Measurements from ENCODE around the gene CMIP.

The CMIP gene

GRCh38 chr16:81659249-81659648, 214.6 kb downstream of the CMIP start:
- no peak for DNase-seq (ENCODE audit: low read depth in 2 of 2)

DNA sequence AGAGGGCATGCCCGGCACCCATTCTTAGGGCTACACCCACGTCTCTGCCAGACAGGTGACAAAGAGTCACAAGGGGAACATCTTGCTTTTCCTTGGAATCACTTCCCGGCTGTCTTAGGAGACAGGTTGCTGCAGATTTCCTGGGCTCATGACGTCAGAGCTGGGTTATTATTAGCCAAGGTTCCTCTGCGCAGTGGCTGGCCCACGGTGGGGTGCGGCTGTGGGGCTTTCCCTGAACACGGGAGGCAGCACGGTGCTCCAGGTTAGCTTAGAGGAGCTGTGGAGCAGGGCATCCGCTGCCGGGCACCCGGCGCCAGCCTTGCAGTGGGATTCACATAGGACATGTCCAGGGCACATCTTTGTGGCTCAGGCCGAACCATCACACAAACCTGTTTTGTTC, 216.5 kb downstream of the CMIP start:
- DNase-seq (ENCODE audit: low read depth in 2 of 2) = no peak

DNA sequence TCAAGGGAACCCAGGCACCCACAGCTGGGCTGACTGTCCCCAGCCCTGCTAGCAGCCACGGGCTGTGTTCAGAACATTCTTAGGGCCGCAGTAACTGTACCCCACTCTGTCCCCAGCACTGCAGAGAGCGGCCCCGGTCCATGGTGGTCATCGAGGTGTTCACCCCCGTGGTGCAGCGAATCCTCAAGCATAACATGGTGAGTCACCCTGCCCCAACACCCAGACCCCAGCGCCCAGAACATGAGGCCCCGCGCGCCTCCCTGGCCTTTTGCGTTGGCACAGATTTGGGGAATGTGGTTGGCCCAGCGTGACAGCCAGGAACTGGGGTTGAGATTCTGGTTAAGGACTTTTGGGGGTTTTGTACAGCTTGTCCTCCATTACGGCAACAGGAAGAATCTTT, 219.5 kb downstream of the CMIP start:
- DNase-seq (ENCODE audit: low read depth in 2 of 2) = no peak

- DNase-seq (ENCODE audit: low read depth in 2 of 2) = no peak
Measured at GRCh38 chr16:81665588-81665987, 221.0 kb downstream of the CMIP start.

DNA sequence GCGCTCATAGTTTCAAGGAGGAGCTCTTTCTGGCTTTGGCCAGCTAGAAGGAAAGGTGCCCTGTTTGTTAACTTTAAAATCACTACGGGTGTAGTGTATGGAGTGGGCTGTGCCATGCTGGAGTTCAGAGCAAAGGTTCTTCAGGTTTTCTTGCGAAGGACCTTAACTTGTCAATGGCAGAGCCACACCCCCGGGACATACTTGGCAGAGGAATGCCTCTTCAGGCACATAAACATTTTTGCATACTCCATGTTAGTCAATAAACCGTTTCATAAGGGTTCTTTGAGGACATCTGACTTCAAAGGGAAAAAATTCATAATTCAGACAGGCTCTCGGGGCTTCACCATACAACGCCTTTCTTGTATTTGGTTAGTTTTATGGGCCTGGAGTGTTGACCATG, 221.5 kb downstream of the CMIP start:
- DNase-seq (ENCODE audit: low read depth in 2 of 2) = no peak

GRCh38 chr16:81668243-81669097, 223.9 kb downstream of the CMIP start:
- DNase-seq (ENCODE audit: low read depth in 2 of 2) = no peak

GRCh38 chr16:81669473-81670350, 225.1 kb downstream of the CMIP start:
- DNase-seq (ENCODE audit: low read depth in 2 of 2) = no peak

DNA sequence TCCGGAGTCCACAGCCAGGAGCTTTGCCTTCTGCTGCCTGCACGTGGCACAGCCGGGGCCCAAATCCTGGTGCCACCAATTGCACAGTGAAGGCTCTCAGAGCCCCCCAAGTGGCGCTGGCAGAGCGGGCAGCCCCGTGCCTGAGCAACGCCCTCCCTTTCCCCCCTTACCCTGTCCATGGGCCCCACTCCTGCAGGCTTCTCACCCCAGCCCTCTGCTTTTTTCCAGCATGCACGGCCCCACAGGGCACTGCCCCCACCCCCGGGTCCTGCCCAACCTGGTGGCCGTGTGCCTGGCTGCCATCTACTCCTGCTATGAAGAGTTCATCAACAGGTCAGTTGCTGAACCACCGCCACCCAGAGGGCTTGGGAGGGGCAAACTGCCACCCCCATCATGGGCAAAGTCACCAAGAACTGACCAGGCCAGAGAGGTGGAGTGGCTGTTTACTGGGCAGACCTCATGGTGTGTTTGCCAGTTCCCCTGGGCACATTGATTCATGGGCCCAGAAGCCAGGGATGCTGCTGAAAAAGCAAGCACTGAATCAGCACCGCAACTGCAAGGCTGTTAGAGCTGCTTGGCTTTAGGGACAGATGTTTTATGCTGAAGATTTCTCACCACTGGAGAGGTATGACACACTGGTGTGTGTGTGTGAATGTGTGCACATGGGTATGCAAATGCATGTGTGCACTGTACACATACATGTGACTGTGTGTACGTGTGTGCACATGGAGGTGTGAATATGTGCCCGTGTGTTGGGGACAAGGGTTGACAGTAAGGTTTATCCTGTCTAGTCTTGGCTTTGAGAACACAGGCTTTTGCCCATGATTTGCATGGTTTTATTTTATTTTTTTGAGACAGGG, 227.4 kb downstream of the CMIP start:
- DNase-seq (ENCODE audit: low read depth in 2 of 2) = no peak

- DNase-seq (ENCODE audit: low read depth in 2 of 2) = no peak
Measured at GRCh38 chr16:81673432-81673831, 228.8 kb downstream of the CMIP start.

DNA sequence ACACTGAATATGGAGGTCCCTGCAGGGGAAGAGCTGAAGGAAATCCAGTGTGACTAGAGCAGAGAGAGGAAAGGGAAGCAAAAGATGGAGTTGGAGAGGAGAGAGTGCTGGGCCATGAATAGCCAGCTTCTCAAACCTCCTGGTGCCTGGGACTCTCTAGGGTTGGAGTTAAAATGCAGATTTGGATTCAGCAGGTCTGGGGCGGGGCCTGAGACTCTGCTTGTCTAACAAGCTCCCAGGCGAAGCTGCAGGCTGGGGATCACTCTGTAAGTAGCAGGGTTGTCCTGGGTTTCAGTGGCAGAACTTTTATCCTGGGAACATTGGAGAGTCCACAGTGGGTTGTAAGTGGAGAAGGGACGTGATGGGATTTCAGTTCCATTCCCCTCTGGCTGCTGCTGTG, 231.1 kb downstream of the CMIP start:
- no peak for DNase-seq (ENCODE audit: low read depth in 2 of 2)

DNA sequence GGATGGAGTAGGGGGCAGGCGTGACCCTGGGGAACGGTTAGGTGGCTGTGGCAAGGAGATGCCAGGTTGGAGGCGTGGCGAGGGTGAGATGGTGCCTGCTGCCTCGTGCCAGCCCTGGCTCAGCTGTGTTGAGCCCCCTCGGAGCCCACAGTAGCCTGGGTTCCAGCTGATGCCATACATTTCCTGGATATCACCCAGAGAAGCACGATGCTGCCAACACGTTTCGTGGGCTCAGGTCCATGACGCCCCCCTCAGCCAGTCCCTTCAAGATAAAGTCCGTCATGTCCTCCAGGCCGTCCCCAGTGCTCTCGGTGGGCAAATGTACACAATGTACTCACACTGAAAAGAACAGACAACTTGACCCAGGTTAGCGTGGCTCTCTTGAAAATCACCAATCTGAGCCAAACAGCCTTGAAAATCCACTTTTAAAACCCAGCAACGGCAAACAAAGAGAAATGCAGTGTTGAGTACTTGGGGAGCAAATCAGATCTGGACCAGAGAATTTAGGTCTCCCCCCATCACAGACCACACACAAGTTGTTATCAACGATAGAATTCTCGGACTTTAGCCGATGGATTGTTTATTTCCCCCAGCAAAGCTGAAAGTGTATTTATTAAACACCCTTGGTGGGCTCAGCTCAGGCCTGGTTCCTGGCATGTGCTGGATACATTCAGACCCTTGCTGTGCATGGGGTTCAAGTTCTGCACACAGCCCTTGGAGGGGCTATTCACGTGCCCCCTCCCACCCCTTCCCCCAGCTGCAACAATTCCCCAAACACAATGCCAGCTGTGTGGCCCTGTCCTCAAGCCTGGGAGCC, 231.7 kb downstream of the CMIP start:
- no peak for DNase-seq (ENCODE audit: low read depth in 2 of 2)

GRCh38 chr16:81676883-81677737, 232.5 kb downstream of the CMIP start:
- DNase-seq (ENCODE audit: low read depth in 2 of 2) = no peak

- no peak for DNase-seq (ENCODE audit: low read depth in 2 of 2)
Measured at GRCh38 chr16:81678326-81679095, 233.9 kb downstream of the CMIP start.

- DNase-seq (ENCODE audit: low read depth in 2 of 2) = no peak
Measured at GRCh38 chr16:81679721-81680430, 235.3 kb downstream of the CMIP start.

DNA sequence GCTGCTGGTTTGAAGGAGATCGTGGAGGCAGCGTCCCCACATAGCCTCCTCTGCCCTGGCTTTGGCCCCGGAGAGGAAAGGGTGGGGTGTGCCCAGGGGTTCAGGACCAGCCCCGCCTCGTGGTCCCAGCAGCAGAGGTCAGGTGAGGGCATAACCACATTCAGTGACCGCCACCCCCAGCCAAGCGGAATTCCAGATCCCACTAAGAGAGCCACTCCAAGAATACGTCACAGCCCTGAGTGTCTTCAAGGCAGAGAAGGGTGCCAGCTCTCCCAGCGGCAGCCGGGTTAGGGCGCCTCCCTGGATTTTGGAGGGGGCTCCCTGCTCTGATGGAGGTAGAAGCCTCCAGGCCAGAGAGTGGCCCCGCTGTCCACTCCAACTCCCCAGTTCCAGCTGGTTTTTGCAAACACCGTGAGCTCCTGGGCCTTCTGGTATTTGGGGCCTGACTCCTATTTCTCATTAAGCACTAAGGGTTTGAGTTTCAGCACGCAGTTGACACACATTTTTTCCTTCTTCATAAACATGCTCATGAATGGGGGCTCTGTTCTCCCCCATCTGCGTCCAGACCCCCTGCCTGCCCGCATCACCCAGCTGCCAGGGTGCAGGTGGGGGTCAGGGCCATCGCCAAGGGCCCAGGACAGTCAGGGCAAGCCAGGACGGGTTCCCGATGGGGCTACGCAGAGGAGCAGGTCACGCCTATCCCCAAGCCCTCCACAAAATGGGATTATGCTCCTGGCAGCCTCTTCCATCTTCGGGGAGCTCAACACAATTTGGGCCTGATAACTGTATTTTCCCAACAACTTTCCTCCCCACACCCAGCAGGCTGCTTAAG, 236.1 kb downstream of the CMIP start:
- DNase-seq (ENCODE audit: low read depth in 2 of 2) = no peak

- no peak for DNase-seq (ENCODE audit: low read depth in 2 of 2)
Measured at GRCh38 chr16:81681311-81681710, 236.7 kb downstream of the CMIP start.

DNA sequence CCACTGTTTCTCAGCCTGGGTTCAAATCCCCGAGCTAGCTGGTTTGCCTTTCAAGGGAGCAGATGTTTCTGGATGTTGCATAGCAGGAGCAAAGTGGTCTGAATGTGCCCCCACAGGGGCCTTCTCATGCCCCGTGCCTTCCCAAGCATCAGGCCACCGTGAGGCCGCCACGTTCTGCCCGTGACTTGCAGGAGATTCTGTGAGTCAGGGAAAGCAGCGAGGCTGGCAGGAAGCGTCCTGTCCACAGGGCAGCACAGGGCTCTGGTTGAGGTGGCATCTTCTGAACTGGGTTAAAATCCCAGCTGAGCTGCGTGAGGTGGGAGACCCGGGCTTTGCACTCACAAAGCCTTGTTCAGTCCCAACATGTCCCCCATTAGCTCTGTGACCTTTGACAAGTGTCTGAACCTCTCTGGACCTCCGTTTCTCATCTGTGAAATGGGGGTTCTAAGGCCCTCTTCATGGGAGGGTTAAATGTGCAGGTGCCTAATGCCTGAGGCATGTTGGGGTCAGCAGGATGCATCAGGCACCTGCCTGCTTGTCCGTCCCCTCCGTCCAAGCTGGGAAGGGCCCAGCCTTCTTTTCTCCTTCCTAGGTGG, 239.7 kb downstream of the CMIP start:
- no peak for DNase-seq (ENCODE audit: low read depth in 2 of 2)
